HG02759 (cell line): ENCODE data around the gene EZR.

Source experiments
- ATAC-seq: cut with Tn5 transposase; IDR thresholded peaks from one replicate; pipeline ENCODE4 v1.9.1; 2021; ENCODE audit warnings: mild to moderate bottlenecking, moderate library complexity; ENCODE audit not compliant: unreplicated experiment

EZR gene

DNA sequence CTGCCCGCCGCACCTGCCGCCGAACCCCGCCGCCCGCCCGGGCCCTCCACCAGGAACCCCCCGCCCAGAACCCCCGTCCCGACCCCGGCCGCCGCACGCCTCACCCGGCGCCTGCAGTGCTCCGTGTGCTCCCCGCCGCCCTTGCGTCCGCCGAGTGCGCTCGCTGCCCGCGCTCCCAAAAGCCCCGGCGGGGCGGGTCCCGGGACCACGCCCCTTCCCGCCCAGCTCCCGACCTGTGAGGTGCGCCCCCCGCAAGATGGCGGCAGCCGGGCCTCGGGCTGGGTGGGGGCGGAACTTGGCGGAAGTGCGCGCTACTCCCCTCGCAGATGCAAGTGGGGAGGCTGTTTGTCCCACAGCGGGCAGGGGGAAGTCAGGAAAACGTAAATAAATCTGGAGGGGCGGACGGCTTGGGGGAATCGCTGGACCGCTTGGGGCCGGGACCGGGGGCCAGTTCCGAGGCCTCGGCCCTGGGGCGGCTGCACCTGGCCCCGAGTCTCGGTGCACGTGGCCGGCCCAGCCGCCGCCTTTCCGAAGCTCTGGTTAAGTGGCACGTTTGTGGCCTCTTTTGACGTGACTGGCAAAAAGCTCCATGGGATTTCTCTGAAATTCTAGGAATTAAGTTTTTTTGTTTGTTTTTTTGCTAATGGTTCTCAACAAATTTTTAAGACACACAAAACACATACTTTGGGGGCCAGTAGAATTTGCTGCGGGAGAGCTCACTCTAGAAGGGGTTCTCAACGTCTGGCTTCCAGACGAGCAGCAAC lies at the start of gene EZR:
Gene EZR (minus strand): TSS at position 156 of the 764 bp plus-strand sequence. CDS start 1,275 bp downstream, outside the sequence.
- ATAC-seq: peak; percentile 60

GRCh38 chr6:158868122-158868480 lies 48.9 kb upstream of the EZR start:
- no peak for ATAC-seq

GRCh38 chr6:158867381-158868121 lies 48.4 kb upstream of the EZR start:
- ATAC-seq: no peak

DNA sequence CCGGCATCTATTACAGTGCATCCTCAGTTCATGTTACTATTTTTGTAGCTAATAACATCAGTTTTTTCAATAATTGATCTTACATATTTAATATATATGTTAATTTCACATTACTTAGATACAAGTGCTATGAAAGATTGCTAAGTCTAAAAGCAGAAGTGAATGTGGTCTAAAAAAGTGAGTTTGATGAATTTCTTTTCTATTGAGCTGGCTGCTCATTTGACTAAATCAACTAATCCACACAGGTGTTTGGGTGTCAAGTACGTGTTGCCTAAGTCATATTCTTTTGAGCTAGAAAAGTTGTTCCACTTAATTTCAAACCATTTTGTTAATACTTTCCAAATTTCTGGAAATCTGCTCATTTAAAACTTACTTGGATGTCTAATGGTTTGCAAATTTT lies 46.6 kb upstream of the EZR start:
- ATAC-seq: no peak

DNA sequence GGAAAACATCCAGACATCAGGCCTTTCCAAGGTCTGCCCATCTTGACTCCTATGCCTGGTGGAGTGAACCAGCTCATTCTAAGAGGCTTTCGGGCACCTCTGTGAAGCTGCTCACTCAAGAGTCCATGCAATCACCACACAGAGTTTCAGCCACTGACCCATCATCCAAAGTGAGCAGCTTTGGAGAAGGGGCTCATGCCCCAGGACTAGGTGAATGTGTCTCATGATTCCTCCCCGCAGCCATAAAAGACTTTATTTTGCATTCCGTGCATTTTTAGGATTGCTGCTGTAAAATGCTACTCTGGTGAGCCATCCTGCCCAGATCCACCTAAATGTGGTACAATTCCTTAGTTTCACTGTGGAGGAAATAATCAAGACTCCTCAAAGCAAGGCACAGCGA lies 44.5 kb upstream of the EZR start:
- no peak for ATAC-seq

- no peak for ATAC-seq
These were observed 42.7 kb upstream of the EZR start for GRCh38 chr6:158861686-158862381.

GRCh38 chr6:158860279-158860865 lies 41.2 kb upstream of the EZR start:
- ATAC-seq: no peak

DNA sequence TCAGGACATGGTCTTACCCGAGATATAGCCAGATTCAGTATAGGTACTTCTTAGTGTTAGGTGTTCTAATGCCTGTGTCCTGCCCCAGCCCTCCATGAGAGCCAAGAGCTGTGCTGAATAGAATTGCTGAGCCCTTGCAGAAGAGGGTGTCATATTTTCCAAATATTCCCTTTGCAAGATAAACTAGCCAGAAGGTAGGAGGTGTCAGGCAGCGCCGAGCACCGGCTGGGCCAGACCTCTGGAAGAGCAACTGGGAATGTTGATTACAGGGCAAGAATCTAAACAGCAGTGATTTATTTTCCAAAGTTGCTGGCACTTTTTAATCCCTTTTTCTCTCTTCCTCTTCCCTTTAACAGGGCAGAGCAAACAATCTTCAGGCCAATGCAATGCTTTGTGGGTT lies 37.1 kb upstream of the EZR start:
- no peak for ATAC-seq

DNA sequence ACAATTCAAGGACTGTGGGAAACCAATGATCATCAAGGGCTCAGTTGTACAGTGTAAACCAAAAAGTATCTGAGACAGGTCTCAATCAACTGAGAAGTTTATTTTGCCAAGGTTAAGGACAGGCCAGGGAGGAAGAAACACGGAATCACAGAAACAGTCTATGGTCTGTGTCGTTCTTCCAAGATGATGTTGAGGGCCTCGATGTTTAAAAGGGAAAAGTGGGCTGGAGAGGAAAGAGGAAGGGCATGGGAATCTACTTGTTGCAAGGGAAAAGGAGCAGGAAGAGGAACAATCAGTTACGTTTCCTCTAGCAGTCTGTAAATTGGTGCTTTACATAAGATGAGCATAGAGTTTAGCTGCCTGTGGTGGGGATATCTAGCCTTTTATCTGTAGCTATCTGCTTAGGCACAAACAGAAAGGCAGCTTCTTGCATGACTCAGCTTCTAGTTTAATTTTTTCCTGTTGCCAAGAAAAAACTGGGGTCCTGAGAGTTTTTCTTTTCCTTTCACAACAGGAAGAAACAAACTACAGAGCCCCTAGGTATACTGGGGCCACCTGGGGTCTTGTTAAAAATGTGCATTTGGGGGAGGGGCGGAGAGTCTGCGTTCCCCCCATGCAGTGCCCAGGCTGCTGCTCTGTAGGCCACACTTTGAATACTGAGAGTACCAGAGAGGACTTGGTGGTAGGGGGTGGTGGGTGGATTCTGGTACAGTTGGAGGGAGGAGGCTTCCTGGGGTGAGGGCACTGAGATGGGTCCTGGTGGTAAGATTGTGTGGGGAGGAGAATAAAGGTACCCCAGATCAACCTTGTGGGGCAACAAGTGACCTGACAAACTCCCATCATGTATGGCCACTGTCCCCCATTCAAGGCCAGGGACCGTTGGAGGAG lies 35.3 kb upstream of the EZR start:
- no peak for ATAC-seq

DNA sequence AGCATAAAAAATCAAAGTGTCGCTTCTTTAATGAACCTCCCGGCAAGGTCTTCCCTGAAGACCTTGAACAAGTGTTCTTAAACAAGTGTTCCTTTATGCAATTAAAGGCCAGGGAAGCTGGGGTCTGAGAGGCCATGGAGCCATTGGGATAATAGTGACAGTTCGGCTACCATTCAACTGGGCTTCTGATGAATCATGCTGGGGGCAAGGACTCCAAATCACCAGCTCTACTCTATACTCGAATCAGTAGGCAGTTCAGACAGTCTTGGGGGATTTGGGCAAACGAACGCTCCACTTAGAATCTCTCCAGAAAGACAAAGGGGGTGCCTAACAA lies 34.7 kb upstream of the EZR start:
- no peak for ATAC-seq

GRCh38 chr6:158853072-158853879 lies 34.1 kb upstream of the EZR start:
- peak; percentile 97 for ATAC-seq

- no peak for ATAC-seq
These were observed 33.3 kb upstream of the EZR start for GRCh38 chr6:158852312-158853071.

DNA sequence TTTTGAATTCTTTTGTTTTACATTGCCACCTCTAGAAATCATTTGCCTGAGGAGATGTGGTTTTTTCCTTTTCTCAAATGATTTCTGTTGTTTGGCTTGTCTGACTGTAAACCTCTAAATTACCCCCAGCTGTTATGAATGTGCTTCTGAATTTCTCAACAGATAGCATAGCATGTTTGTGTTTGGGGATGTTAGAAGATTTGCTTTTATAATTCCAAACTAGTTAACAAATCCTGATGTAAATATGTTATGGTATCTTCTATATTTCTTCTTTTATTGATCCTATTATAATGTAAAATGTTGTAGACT lies 31.6 kb upstream of the EZR start:
- ATAC-seq: no peak

GRCh38 chr6:158849899-158850806 lies 31.0 kb upstream of the EZR start:
- no peak for ATAC-seq

- ATAC-seq: no peak
These were observed 29.3 kb upstream of the EZR start for GRCh38 chr6:158848490-158848895.

DNA sequence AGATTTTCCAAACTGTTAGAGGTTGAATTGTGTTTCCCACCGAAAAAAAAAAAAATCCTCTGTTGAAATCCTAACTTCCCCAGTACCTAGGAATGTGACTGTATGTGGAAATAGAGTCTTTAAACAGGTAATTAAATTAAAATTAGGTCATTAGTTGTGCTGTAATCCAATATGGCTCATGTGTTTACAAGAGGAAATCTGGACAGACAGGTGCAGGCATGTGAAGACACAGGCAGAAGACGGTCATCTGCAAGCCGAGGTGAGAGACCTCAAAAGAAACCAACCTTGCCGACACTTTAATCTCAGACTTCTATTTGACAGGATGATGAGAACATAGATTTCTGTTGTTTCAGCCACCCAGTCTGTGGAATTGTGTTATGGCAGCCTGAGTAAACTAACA lies 28.6 kb upstream of the EZR start:
- ATAC-seq: no peak

GRCh38 chr6:158847012-158847529 lies 27.9 kb upstream of the EZR start:
- ATAC-seq: no peak
